ENCODE results near the gene ALCAM. TPM values are rescaled to one million over a fixed set of nuclear protein-coding genes. Genes with fewer than 3 reads are reported as not detected.
"Not testable (repeated sequence)": the region's sequence is repeated elsewhere in the genome, so short reads cannot be mapped to it uniquely, and the experiment has no call there.

Gene ALCAM
- total and polyA plus RNA-seq, 2 donors (not counting 3 experiments of a cell fraction or from before 2014, with no cell fraction given) = 46.3 to 118 TPM

DNA sequence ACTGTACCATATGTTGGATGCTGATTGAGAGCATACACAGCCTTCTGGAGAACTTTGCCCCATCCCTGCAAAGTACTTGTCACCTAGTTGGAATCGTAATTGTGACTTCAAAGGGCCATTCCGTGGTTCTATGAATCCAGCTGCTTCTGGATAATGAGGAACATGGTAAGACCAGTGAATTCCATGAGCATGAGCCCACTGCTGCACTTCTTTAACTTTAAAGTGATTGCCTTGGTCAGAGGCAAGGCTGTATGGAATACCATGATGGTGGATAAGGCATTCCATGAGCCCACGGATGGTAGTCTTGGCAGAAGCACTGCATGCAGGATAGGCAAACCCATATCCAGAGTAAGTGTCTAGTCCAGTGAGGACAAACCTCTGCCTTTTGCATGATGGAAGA is 235.6 kb downstream of the ALCAM start:
- POLR2A ChIA-PET; H3K9me1 ChIP-seq (replicated peaks; ENCODE audit: control insufficient read depth, extremely low read depth, insufficient read depth, low read length); FAIRE-seq: not testable (repeated sequence)

DNA sequence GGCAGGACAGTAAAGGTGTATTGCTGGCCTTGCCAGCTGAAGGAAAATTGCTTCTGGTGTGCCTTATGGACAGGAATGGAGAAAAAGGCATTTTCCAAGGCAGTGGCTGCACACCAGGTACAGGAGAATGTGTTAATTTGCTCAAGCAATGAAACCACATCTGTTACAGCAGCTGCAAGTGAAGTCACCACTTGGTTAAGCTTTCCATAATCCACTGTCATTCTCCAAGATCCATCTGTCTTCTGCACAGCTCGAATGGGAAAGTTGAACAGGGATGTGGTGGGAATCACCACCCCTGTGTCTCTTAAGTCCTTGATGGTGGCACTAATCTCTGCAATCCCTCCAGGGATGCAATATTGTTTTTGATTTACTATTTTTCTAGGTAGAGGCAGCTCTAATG is 236.8 kb downstream of the ALCAM start:
- dilution Hi-C loops (cut with MboI; ENCODE audit: extremely low pct_ligation_motif_present, low sequenced_read_pairs); H3K36me3 ChIP-seq (ENCODE audit: control insufficient read depth in 2 of 2, extremely low read depth in 1 of 2, insufficient read depth in 2 of 2, low read length in 2 of 2); FAIRE-seq: not testable (repeated sequence)

More for the DNA sequence above, 235.6 kb downstream of the ALCAM start:
- H3K4me1 ChIP-seq (ENCODE audit: control insufficient read depth, extremely low read depth, insufficient read depth, low read length); H3K27ac ChIP-seq (ENCODE audit: insufficient read depth, low read depth, low read length); H2AFZ ChIP-seq (ENCODE audit: low read depth, low read length); H4K20me1 ChIP-seq (replicated peaks; ENCODE audit: control insufficient read depth, extremely low read depth, insufficient read depth, low read length); H3K4me3 ChIP-seq (replicated peaks in 1 of 3; ENCODE audit: insufficient read depth in 1 of 3, low read depth in 1 of 3, low read length in 3 of 3); dilution Hi-C loops (cut with MboI; ENCODE audit: extremely low pct_ligation_motif_present, low sequenced_read_pairs); H3K36me3 ChIP-seq (ENCODE audit: control insufficient read depth in 2 of 2, extremely low read depth in 1 of 2, insufficient read depth in 2 of 2, low read length in 2 of 2); H3K9me3 ChIP-seq (replicated peaks; ENCODE audit: control insufficient read depth, insufficient read depth, low read length); H3K4me2 ChIP-seq (ENCODE audit: insufficient read depth, low read length); CTCF ChIA-PET; H3K9ac ChIP-seq (replicated peaks; ENCODE audit: extremely low read depth, insufficient read depth, low read length); H3K27me3 ChIP-seq (ENCODE audit: control insufficient read depth in 2 of 2, insufficient read depth in 2 of 2, low read length in 2 of 2); H3K79me2 ChIP-seq (ENCODE audit: control insufficient read depth, insufficient read depth, low read length); DNase-seq (ENCODE audit: low read depth, low spot score); intact Hi-C loops (cut with micrococcal nuclease); BruUV-seq (replicated peaks): not testable (repeated sequence)

DNA sequence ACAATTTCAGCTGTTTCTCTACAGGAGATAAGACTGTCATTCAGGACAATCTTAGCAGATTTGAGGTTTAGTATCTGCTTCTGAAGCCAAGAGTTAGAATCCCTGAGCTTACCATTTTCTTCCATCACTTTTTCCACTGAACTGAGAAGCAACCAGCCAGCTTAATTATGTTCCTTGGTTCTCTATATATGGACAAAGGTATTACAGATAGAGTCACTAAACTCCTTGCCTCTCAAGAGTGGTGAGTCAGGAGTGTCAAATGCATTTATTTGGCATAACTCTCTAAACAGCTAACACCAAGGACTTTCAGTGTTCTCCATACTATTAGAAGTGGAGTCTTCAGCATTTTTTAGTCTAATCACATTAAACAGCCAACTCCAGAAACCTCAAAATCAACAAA is 239.3 kb downstream of the ALCAM start:
- Histone ChIP-seq H3K36me3 (ENCODE audit: control insufficient read depth in 2 of 2, extremely low read depth in 1 of 2, insufficient read depth in 2 of 2, low read length in 2 of 2) (no peaks in the 10 kb centered on the region), H3K4me2 (ENCODE audit: insufficient read depth, low read length) (no peak overlapping the region), H3K27me3 (ENCODE audit: control insufficient read depth in 2 of 2, insufficient read depth in 2 of 2, low read length in 2 of 2) (no peaks in the 10 kb centered on the region), H3K9me3 (replicated peaks; ENCODE audit: control insufficient read depth, insufficient read depth, low read length) (no peaks in the 10 kb centered on the region), H3K27ac (ENCODE audit: insufficient read depth, low read depth, low read length) (no peak overlapping the region), H3K4me3 (replicated peaks in 1 of 3; ENCODE audit: insufficient read depth in 1 of 3, low read depth in 1 of 3, low read length in 3 of 3) (no peak overlapping the region), H3K9me1 (replicated peaks; ENCODE audit: control insufficient read depth, extremely low read depth, insufficient read depth, low read length) (no peaks in the 10 kb centered on the region), H4K20me1 (replicated peaks; ENCODE audit: control insufficient read depth, extremely low read depth, insufficient read depth, low read length) (no peaks in the 10 kb centered on the region), H3K79me2 (ENCODE audit: control insufficient read depth, insufficient read depth, low read length) (no peaks in the 10 kb centered on the region), H3K9ac (replicated peaks; ENCODE audit: extremely low read depth, insufficient read depth, low read length) (no peak overlapping the region), H3K4me1 (ENCODE audit: control insufficient read depth, extremely low read depth, insufficient read depth, low read length) (no peaks in the 10 kb centered on the region), H2AFZ (ENCODE audit: low read depth, low read length) (no peak overlapping the region)
- intact Hi-C loops (cut with micrococcal nuclease) (no loop called here), dilution Hi-C loops (cut with MboI; ENCODE audit: extremely low pct_ligation_motif_present, low sequenced_read_pairs) (no loop called here)
- no TSS peak for BruUV-seq (replicated peaks)
- TF ChIP-seq, protein P1, sequence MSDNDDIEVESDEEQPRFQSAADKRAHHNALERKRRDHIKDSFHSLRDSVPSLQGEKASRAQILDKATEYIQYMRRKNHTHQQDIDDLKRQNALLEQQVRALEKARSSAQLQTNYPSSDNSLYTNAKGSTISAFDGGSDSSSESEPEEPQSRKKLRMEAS (IDR thresholded peaks at IDR 0.05; ENCODE audit: insufficient read depth, insufficient read length) = no peak
- no peak for TF ChIP-seq EZH2 (IDR thresholded peaks at IDR 0.05; ENCODE audit: borderline replicate concordance, low read depth, low read length, severe bottlenecking)
- no peak for TF ChIP-seq MYC (IDR thresholded peaks at IDR 0.05; ENCODE audit: low read depth, low read length)
- TF ChIP-seq, protein P2, sequence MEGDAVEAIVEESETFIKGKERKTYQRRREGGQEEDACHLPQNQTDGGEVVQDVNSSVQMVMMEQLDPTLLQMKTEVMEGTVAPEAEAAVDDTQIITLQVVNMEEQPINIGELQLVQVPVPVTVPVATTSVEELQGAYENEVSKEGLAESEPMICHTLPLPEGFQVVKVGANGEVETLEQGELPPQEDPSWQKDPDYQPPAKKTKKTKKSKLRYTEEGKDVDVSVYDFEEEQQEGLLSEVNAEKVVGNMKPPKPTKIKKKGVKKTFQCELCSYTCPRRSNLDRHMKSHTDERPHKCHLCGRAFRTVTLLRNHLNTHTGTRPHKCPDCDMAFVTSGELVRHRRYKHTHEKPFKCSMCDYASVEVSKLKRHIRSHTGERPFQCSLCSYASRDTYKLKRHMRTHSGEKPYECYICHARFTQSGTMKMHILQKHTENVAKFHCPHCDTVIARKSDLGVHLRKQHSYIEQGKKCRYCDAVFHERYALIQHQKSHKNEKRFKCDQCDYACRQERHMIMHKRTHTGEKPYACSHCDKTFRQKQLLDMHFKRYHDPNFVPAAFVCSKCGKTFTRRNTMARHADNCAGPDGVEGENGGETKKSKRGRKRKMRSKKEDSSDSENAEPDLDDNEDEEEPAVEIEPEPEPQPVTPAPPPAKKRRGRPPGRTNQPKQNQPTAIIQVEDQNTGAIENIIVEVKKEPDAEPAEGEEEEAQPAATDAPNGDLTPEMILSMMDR (IDR thresholded peaks at IDR 0.05; ENCODE audit: extremely low read depth in 1 of 2, insufficient read depth in 1 of 2, low read depth in 1 of 2, low read length in 2 of 2) = no peak
- no peak for TF ChIP-seq FOS (IDR thresholded peaks at IDR 0.05; ENCODE audit: borderline replicate concordance, insufficient read depth, low read length)
- no peak for TF ChIP-seq POLR2A (IDR thresholded peaks at IDR 0.05; ENCODE audit: low read depth, low read length)
- no peak for TF ChIP-seq JUN (IDR thresholded peaks at IDR 0.05; ENCODE audit: borderline replicate concordance, insufficient read depth, insufficient read length, low read depth)
- no peak for TF ChIP-seq POLR2AphosphoS5 (IDR thresholded peaks at IDR 0.05; ENCODE audit: insufficient read depth, low read depth, low read length)
- TF ChIP-seq GATA2 (IDR thresholded peaks at IDR 0.05; ENCODE audit: insufficient read depth, insufficient read length, low read depth, low read length) = no peak
- CTCF ChIA-PET = interaction anchor here (0.7 kb wide), 1 partner anchor 11 kb away, joined by 3 read pairs; no protein-coding TSS in a partner anchor
- no peak for DNase-seq (ENCODE audit: low read depth, low spot score)
- POLR2A ChIA-PET = no interaction called here
- FAIRE-seq = no peak

More for the DNA sequence above, 236.8 kb downstream of the ALCAM start:
- H3K4me1 ChIP-seq (ENCODE audit: control insufficient read depth, extremely low read depth, insufficient read depth, low read length); H3K4me3 ChIP-seq (replicated peaks in 1 of 3; ENCODE audit: insufficient read depth in 1 of 3, low read depth in 1 of 3, low read length in 3 of 3); H3K27ac ChIP-seq (ENCODE audit: insufficient read depth, low read depth, low read length); BruUV-seq (replicated peaks); H3K4me2 ChIP-seq (ENCODE audit: insufficient read depth, low read length); intact Hi-C loops (cut with micrococcal nuclease); H3K79me2 ChIP-seq (ENCODE audit: control insufficient read depth, insufficient read depth, low read length); H2AFZ ChIP-seq (ENCODE audit: low read depth, low read length); CTCF ChIA-PET; H3K9me1 ChIP-seq (replicated peaks; ENCODE audit: control insufficient read depth, extremely low read depth, insufficient read depth, low read length); H3K27me3 ChIP-seq (ENCODE audit: control insufficient read depth in 2 of 2, insufficient read depth in 2 of 2, low read length in 2 of 2); H3K9ac ChIP-seq (replicated peaks; ENCODE audit: extremely low read depth, insufficient read depth, low read length); H3K9me3 ChIP-seq (replicated peaks; ENCODE audit: control insufficient read depth, insufficient read depth, low read length); POLR2A ChIA-PET; DNase-seq (ENCODE audit: low read depth, low spot score); H4K20me1 ChIP-seq (replicated peaks; ENCODE audit: control insufficient read depth, extremely low read depth, insufficient read depth, low read length): not testable (repeated sequence)
